NCI-H146 (cell line): Measurements from ENCODE around the gene PAX2.
"Not testable (repeated sequence)": the region's sequence is repeated elsewhere in the genome, so short reads cannot be mapped to it uniquely, and the experiment has no call there.

Source experiments
- DNase-seq: peaks from one replicate; lab custom pipeline; 2025; lab: John Stamatoyannopoulos, UW

PAX2 gene

DNA sequence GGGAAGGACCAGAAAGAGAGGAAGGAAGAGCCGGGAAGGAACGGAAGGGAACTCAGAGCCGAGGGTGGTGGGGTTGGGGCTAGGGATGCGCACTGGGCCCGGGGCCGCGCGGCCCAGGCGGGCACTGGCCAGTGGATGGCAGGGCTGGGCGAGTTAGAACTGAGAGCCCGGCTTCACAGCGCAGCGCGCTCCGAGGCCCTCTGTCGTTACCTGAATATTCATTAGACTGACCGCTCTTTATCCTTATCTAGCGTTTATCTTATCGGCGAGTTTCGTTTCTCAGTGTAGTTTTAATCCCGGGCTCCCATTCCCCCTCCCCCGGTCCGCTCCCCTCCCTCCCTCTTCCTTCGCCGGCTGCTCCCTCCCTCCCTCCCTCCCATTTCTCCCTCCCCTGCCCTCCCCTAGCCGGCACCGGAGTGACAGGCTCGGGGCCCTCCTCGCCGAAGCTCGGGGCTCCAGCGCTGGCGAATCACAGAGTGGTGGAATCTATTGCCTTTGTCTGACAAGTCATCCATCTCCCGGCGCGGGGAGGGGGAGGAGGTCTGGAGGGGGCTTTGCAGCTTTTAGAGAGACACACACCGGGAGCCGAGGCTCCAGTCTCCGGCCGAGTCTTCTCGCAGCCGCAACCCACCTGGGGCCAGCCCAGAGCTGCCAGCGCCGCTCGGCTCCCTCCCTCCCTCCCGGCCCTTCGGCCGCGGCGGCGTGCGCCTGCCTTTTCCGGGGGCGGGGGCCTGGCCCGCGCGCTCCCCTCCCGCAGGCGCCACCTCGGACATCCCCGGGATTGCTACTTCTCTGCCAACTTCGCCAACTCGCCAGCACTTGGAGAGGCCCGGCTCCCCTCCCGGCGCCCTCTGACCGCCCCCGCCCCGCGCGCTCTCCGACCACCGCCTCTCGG, at the start of gene PAX2:
Gene PAX2 (plus strand): TSS at position 596 of the 895 bp plus-strand sequence. CDS start 679 bp downstream, outside the sequence.
- peak; percentile 4 for DNase-seq

DNA sequence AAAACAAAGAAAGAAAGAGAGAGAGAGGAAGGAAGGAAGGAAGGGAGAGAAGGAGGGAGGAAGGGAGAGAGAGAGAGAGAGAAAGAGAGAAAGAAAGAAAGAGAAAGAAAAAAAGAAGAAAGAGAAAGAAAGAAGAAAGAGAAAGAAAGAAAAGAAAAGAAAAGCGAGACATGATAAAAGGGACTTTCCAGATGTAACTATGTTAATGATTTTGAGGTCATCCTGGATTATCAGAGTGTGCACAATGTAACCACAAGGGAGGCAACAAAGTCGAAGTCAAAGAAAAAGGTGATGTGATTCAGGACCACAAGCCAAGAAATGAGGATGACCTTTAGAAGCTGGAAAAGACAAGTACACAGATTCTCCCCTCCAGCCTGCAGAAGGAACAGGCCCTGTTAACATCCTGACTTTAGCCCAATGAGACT, 48.9 kb upstream of the PAX2 start:
- no peak for DNase-seq

DNA sequence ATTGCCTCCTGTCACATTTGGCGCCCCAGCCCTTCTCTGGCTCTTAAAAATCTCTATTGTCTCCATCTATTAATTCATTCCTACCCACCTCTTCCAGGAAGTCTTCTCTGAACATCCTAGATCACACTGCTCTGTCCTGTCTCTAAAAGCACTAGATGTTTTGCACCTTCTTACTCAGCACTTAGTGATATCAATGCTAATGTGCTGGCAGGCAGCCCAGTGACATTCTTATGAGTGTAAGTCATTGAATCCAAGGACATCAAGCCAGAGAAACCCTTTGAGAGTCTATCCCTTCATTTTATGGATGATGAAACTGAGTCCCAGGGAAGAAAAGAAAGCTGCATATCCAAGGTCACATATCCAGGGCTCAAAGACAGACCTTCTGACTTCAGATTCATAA, 48.3 kb upstream of the PAX2 start:
- no peak for DNase-seq

DNA sequence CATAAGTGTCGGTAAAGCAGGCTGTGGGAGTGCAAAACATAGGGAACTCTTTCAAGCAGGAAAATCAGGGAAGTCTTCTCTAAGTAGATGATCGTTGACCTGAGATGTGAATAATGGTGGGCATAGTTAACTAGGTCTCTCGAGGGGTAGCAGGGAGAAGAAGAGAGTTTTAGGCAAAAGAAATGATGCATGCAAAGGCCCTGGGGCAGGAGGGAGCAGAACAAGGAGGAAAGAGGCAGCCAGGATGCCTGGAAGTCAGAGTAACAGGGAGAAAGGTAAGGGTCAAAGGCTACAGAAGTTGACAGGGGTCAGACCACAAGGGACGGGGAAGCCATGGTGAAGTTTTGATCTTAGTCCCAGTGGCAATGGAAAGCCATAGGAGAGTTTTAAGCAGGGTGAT, 47.8 kb upstream of the PAX2 start:
- DNase-seq, result no peak

DNA sequence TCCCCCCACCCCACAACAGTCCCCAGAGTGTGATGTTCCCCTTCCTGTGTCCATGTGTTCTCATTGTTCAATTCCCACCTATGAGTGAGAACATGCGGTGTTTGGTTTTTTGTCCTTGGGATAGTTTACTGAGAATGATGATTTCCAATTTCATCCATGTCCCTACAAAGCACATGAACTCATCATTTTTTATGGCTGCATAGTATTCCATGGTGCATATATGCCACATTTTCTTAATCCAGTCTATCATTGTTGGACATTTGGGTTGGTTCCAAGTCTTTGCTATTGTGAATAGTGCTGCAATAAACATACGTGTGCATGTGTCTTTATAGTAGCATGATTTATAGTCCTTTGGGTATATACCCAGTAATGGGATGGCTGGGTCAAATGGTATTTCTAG, 43.7 kb upstream of the PAX2 start:
- DNase-seq, result not testable (repeated sequence)

DNA sequence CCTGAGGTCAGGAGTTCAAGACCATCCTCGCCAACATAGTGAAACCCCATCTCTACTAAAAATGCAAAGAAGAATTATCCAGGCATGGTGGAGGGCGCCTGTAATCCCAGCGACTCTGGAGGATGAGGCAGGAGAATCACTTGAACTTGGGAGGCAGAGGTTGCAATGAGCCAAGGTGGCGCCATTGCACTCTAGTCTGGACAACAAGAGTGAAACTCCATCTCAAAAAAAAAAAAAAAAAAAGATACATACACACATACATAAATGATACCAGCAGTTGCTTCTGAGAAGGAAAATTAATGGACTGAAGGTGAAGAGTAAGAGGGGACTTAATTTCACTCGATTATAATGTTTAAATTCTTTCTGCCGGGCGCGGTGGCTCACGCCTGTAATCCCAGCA, 40.2 kb upstream of the PAX2 start:
- no peak for DNase-seq

DNA sequence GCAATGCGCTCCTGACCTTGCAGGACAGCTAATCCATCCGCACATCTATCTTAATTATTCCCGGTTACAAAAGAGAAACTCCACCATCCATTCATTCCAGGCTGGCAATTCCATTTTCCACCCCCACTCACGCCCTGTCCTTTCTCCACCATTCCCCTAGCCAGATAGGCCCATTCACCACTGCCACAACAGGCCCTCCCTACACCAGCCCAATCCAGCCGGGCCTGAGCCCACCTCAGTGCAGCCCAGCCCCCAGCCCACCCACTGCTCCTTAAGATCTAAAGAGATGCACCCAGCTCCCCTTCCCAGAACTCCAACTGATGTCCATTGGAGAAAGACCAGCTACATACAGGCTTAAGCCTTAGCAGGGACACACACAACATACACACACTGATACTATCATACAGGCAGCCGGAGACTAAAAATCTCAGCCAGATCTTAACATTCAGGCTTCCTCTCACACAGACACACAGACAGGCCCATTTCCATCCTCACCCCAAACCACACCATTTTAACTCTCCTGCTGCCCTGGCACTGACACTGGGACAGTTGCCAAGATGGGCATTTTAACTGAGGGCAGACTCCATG, 38.0 kb upstream of the PAX2 start:
- no peak for DNase-seq

DNA sequence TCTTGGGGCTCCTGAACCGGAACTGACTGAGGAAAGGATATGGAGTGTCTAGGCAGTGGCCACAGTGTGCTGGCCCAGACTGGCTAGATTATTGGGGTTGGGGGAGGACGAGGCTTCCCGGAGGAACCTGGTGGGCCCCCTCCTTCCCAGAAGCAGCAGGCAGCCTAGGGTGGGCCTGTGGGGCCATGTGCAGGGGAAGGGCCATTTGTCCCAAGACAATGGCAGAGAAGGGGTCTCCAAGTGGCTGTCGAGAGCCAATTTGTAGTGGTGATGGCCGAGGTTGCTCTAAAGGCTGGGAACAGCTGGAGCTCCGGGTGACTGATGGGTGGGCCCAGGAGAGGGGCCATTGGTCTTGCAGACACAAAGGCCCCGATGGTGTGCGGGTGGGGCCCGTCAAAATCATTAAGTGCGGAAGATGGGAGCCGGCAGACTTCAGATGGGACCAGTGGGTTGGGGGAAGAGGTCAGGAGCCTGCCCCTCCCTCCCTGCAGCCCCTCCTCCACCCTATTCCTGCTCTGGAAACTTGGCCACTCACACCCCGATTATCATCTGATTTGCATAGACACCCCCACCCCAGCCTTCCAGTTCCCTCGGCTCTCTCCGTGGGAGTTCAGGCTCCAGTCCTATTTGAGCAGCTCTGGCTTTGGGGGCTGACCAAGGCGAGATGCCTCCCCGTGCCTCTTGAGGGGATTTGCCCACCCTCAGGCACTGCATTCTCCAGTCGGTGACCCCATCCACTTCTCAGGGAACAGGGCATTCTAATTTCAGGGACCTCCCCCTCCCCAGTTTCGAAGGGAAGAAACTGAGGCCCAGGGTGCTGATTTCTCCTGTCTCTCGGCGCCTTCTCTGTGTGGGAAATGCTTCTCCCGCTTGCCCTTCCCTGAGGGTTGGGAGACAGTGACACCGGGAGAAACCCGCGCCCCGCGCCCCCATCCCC, 36.0 kb upstream of the PAX2 start:
- DNase-seq, result no peak

DNA sequence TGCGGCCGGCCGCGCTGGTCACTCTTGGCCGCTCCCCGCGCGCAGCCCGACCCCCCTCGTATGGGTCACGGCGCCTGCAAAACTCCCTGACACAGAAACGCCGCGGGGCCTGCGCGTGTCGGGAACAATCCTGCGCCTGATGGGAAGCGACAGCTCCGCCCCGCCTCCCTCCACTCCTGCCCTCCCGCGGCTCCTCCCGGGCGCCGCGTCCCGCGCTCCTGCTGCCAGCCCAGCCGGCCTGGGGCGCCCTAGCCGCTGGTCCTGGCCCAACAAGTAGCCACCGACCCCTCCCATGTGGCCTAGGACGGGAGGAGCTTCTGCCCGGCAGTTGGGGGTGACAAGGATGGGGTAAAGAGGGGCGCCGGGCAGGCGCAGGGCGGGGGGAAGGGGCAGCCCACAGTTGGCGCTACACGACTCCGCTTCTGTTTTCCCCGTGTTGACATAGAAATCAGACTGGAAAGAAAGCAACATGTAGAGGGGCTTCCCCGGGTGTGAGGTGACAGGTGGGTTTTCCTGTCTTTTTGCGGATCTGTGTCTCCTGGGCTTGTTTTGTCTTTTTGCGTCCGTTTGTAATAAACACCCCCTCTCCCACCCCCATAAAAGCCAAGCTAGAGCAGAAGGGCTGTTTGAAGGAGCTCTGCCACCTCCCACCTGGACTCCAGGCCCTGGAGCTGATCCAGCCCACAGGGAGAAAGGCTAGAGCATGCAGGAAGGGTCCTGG, 35.1 kb upstream of the PAX2 start:
- DNase-seq, result no peak

DNA sequence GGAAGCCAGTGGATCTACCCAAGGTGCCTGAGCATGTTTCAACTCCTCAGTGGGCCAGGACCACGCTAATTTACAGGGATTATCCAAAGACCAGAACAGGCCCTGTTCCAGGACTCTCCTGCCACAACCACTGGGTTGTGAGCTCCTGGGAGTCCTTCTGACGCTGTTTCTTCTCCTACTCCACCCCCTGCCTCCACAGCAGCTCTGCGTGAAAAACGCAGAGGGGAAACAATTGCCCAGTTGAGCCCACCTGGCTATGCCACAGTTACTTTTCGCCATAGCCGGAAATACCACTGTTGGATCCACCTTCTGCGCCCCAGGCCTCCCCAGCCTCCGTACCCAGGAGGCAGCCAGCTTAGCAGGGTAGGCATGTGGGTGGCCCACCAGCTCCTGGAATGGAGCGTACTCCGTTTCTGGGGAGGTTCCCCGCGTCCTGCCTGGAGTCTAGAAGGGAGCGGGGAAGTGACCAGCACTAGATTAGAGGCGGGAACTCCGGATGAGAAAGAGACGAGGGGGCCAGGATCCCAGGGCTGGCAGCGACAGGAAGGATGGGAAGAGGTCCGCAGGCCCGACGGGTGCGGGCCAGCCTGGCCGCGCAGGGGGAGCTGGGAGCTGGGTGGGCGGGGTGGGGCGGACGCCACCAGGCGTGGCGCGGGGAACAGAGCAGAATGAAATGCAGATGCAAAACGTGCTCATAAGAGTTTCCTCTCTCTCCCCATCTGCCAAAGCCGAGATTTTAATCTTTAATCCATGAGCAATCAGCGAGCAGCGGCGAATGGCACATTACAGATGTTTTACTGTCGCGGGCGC, 32.1 kb upstream of the PAX2 start:
- DNase-seq, result no peak

DNA sequence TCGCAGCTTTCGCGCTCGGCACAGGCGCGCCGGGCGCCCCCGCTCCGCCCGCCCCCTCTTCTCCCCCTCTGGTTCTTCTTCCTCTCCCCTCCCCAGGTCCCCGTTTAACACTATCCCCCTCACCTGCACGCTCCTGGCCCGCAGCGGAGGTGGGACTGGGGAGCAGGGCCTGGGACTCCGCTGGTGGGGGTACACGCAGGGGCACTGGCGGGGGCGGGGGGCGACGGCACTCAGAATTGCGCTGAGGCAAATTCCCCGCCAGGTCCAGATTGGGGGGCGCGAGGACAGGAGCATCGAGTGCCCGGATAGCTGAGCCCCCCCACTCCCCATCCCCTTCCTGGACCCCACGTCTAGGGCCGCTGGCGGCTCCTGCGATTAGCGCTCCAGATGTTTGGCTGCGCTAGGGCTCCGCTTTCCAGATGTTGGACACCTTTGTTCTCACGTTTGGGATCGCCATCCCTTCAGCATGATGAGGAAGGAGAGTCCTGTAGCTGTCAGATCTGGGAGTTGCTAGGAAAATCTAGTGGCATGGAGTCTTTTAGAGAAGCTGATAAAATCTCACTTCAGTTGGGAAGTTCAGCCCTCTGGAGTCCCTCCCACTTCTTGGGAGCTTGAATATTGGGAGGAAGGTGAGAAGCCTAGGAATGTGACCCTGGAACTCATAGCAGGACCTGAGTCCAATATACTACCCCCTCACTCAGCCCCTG, 31.4 kb upstream of the PAX2 start:
- DNase-seq, result no peak

DNA sequence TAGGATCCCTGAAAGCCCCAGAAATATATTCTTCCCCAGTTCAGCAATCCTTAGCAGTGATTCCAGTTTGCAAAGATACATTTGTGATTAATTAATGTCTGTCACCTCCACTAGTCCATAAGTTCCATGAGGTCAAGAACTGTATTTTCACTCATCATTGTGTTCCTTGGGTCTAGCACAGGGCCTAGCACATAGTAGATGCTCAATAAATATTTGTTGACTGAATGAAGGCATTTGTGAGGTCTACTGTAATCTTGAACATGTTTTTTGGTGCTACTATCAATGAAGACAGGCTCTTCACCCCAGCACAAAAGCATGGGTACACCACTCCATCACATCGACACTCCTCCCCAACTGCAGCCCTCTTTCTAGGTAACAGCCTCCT, 30.8 kb upstream of the PAX2 start:
- no peak for DNase-seq

DNA sequence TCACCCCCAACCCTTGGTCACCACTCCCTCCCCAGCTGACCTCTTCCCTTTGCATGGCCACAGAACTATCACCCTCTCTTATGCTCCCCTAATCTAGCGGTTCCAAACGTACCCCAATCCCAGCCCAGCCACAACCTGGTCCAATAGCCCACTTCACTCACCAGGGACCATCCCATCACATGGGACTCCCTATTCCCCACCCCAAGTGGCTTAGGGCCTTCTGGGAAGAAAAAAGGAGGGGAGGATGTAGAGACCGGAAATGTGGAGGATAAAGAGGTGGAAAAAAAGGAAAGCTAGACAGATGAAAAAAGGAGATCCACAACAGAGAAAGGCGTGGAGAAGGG, 30.3 kb upstream of the PAX2 start:
- DNase-seq, result no peak

DNA sequence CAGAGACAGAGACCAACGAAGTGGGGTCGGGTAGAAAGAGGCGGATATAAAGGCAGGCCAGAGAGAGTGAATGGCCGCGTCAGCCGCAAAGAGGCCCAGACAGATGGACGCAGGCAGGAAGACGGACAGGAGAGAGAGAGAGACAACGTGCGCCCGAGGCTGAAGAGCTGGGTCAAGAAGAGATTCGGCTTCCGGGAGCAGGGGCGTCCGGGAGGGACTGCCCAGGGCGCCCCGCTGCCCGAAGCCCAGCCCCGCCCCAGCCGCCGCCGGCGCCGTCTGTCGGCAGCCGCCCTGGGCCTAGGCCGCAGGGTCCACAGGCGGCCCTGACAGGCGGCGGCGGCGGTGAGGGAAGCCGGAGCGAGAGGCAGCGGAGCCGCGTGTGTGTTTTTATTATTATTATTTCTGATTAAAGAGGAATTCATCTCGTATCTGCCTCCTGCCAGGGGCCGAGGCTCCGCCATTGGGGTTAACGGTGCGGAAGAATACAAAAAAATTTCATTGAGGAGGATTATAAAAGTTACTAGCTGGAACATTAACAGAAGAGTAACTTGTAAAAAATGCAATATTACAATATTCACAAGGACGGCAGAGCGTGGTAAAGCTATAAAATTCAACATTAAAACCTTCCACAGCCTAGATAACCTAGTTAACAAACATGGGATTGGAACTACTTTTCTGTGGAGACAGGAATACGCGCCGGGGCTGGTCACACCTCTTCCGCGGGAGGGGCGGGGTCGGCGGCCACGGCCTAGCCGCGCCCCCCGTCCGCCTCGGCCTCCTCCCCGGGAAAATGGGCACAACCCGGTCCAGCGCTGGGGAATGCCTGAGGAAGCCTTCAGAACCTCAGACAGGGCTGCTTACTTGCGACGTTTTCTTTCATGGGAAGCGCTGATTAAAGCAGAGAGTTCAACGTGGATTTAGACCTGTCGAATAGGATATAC, 29.7 kb upstream of the PAX2 start:
- DNase-seq, result no peak

DNA sequence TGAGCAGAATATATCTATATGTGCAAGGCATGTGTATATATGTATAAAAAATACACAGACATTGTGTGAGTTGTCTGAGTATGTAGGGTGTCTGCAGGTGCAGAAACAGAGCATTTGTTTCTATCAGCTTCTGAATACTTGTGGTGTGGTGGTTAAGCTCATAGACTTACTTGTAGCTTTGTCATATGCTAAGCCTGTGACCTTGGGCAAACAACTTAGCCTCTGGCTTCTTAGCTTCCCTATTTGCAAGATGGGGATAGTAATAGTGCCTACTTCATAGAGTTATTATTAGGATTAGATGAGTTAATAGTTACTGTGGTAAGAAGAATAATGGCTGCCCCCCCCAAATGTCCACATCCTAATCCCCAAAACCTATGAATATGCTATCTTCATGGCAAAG, 28.2 kb upstream of the PAX2 start:
- DNase-seq, result no peak

DNA sequence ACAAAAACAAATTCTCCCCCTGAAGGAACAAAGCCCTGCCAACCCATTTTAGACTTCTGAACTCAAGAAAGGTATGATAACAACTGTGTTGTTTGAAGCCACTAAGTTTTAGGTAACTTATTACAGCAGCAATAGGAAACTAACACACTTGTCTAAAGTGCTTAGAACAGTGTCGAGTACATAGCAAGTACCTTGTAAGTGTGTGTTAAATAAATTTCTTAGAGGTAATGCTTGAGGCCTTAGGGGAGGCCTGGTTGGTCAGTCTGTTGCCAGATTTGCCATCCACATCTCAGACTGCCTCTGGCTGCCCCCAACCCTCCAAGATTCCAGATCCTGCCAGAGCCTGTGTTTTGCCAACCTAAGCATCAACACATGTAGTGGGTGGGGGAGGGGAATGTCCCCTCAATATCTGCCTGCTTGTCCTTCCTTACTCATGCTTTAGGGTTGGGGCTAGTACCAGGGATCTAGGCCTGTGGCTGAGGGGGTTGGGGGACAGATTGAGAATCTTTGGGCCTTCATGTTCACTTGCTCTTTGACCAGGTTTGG, 27.1 kb upstream of the PAX2 start:
- no peak for DNase-seq

DNA sequence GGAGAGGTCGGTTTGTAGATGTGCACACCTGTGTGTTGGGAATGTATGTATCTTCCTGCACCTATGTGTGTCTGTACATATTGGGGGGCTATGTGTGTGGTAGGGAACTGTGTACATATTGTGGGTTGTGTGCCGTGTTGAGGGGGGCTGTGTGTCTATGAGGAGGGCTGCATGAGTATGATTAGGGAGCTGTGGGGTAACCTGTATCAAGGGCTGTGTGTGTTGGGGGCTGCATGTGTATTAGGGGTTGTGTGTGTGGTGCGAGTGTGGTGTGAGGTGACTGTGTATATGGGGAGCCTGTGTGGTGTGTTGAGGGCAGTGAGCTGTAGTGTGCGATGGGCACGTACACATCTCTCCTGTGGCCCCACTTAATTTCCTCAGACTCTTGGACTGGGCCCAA, 22.2 kb upstream of the PAX2 start:
- DNase-seq, result no peak

DNA sequence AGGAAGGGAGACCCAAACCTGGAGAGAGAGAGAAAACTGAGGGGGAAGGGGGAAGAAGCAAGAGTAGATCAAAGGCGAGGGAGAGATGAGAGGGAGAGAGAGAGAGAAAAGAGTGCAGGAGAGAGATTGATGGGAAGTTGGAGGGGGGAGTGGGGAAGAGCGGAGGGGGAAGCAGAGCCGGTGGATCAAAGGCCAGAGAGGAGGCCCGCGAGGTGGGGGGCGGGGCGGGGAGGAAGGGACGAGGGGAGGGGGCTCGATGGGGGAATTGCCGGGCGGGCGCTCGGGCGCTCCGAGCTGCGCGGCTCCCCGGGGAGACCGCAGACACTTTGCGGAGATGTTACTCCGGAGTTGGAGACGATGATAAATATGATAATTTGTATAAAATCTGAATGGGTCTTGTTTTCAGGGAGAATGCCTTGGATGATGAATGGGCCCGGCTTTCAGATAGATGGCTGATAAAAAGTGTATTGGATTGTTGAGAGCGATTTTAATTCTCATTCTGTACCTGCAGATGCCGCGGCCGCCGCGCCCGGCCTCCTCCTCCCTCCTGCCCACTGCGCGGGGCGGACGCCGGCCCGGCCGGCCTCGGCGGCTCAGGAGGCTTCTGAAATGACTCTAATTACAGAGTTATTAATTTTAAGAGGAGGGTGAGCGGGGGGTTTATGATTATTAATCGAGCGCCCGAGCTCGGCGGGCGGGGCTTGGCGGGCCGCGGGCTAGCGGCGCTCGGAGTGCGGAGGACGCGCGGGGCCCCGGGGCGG, 21.4 kb upstream of the PAX2 start:
- DNase-seq, result no peak
